Small intestine (tissue), 7 donors: ENCODE data around the gene ZNF710. TPM values are rescaled to one million over a fixed set of nuclear protein-coding genes. Genes with fewer than 3 reads are reported as not detected.

Experiments
- DNase-seq, 2 donors: peaks; one replicate each; pipeline versions ENCODE4 v3.0.0 to v3.0.0-alpha.2; 2013
- FAIRE-seq: peaks from 2 replicates; lab custom pipeline; 2012; peaks lifted over from hg19 to GRCh38; lab: Jason Lieb, UNC
- H3K27ac ChIP-seq, 3 donors: one replicate each; pipeline ENCODE4 v1.5.1; 2013; ENCODE audit warnings: low read length in 2 of 3, mild to moderate bottlenecking in 2 of 3, control low read depth in 1 of 3, inconsistent platforms in 1 of 3, low read depth in 1 of 3, moderate library complexity in 1 of 3
- H3K27me3 ChIP-seq, 3 donors: one replicate each; pipeline ENCODE4 v1.6.1; 2013; ENCODE audit warnings: low read length in 3 of 3, inconsistent platforms in 1 of 3; ENCODE audit not compliant: control insufficient read depth in 3 of 3, insufficient read depth in 3 of 3
- H3K36me3 ChIP-seq, 3 donors: one replicate each; pipeline ENCODE4 v1.6.1; 2013; ENCODE audit warnings: low read length in 3 of 3, inconsistent platforms in 1 of 3, low read depth in 1 of 3, mild to moderate bottlenecking in 1 of 3, moderate library complexity in 1 of 3; ENCODE audit not compliant: control insufficient read depth in 3 of 3, insufficient read depth in 2 of 3
- H3K4me1 ChIP-seq, 3 donors: one replicate each; pipeline ENCODE4 v1.6.1; 2013; ENCODE audit warnings: low read length in 2 of 3, inconsistent platforms in 1 of 3, low read depth in 1 of 3, mild to moderate bottlenecking in 1 of 3, moderate library complexity in 1 of 3; ENCODE audit not compliant: control insufficient read depth in 3 of 3, insufficient read depth in 2 of 3
- H3K4me3 ChIP-seq, 3 donors: one replicate each; pipeline ENCODE4 v1.5.1; 2013; ENCODE audit warnings: low read length in 3 of 3, control low read depth in 1 of 3, inconsistent platforms in 1 of 3, low read depth in 1 of 3, mild to moderate bottlenecking in 1 of 3, moderate library complexity in 1 of 3
- H3K9me3 ChIP-seq, 2 donors: one replicate each; pipeline ENCODE4 v1.6.1; 2013; ENCODE audit warnings: low read depth in 1 of 2, low read length in 1 of 2; ENCODE audit not compliant: control insufficient read depth in 2 of 2, insufficient read depth in 1 of 2
- WGBS, 3 donors: extraction: QIAGEN DNeasy Blood & Tissue Kit; methylation state at CpG; one replicate each; pipeline ENCODE4 v1.1.7; 2013; 5-methylcytosine and 5-hydroxymethylcytosine counted together
- polyA plus RNA-seq, 4 donors: library from polyadenylated mRNA; stranded (reverse) in 3 of 4; unstranded in 1 of 4; fragments of 200-250 nt in 3 of 4; fragments of 120-200 nt in 1 of 4; gene quantifications; one replicate each; pipeline versions ENCODE4 v1.2.1 to v1.2.3, GENCODE V29; 2013
- donor health status: healthy with polysubstance abuse.
- donor health status: control.
- donor health status: control.
- donor health status: Bipolar disorder and iron deficiency.
- donor health status: healthy.

The ZNF710 gene
- polyA plus RNA-seq, 4 donors, result 10.3 to 26.4 (median 18.8) TPM

DNA sequence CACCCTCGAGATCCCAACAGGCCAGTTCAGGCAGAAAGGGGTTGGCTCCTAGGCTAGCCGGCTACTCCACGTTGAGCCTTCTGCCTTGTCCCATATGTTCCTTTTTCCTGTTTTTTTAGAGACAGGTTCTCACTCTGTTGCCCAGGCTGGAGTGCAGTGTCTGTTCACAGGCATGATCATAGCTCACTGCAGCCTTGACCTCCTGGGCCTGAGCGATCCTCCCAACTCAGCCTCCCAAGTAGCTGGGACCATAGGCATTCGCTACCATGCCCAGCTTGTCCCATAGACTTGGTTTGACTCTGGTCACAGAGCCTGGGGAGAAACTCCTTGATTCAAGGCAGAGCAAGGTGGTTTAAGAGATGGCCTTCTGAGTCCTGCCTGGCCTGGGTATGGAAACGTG is 32.3 kb downstream of the ZNF710 start:
- WGBS, 3 donors, result 52 to 73% (median 59%) methylated on average over 6 of the region's 6 CpGs
- no peaks in the 10 kb centered on the region for H3K27me3 ChIP-seq
- no peak overlapping the region for H3K4me3 ChIP-seq
- H3K4me1 ChIP-seq, result peaks cover 2 to 72% (median 30%) of the 10 kb centered on the region in 3 donors
- peaks cover 0 to 30% (median 0%) of the 10 kb centered on the region in 3 donors for H3K36me3 ChIP-seq
- DNase-seq (no peak), FAIRE-seq (no peak)
- H3K9me3 ChIP-seq, result no peaks in the 10 kb centered on the region
- peak overlapping the region in 2 of 3 donors; percentile 79 to 96 for H3K27ac ChIP-seq

DNA sequence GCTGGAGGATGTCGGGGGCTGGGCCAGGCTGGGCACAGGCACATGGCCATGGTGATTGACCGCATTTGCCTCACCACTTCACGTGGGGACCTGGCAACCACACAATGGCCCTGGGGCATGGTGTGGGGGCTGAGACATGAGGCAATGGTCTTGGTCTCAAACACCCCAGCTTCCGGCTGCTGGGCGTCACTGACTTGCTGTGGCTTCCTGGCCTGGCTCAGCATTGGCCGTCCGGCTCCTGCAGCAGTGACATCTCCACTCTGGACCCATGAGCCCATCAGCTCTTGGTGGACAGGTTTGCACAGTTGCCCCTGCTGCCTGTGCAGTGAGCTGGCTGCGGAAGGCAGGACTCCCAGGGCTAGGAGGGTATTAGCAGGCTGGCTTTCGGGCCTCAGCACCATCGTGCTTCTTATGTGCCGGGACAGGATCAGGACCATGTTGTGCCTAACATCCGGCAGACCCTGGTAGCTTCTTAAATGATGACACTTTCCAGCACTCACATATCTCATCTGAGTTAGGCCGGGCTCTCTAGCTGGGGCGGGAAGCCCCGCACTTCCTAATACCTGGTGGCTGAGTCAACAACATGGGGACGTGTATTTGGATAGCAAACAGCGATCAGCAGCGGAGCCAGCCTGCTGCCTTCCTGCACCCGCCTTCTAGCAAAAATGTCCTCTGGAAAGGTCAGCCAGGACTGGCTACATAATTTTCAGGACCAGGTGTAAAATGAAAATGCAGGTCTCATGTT is 34.1 kb downstream of the ZNF710 start:
- Histone ChIP-seq H3K27ac (peak overlapping the region; percentile 4 to 96 (median 79)), H3K36me3 (peaks cover 0 to 33% (median 0%) of the 10 kb centered on the region in 3 donors), H3K4me1 (peaks cover 5 to 70% (median 28%) of the 10 kb centered on the region in 3 donors), H3K9me3 (no peaks in the 10 kb centered on the region), H3K27me3 (no peaks in the 10 kb centered on the region), H3K4me3 (no peak overlapping the region)
- no peak for FAIRE-seq
- WGBS, 3 donors, result 43 to 64% (median 54%) methylated on average over 19 of the region's 19 CpGs
- DNase-seq, result peak; percentile 51 to 53

DNA sequence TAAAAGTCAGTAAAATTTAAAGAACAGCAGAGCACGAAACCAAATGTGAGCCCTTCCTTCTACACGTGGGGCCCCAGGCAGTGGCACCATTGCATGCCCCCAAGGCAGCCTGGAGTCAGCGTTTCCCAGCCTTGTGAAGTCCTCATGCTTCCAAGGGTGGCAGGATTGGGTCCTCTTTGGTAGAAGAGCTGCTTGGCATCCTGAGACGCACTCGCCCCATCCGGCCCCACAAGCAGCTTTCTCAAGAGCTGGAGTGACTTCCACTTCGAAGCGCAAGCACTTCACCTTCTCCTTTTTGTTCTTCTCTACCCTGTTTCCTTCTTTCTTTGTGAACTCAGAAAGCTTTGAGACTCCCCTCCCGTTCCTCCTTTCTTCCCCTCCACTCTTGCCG is 34.7 kb downstream of the ZNF710 start:
- H3K27me3 ChIP-seq, result no peaks in the 10 kb centered on the region
- H3K27ac ChIP-seq, result peak overlapping the region in 2 of 3 donors; percentile 79 to 96
- no peak for DNase-seq
- FAIRE-seq, result no peak
- no peak overlapping the region for H3K4me3 ChIP-seq
- no peaks in the 10 kb centered on the region for H3K9me3 ChIP-seq
- H3K36me3 ChIP-seq, result peaks cover 0 to 31% (median 0%) of the 10 kb centered on the region in 3 donors
- WGBS, 3 donors, result 75 to 83% (median 77%) methylated on average over 10 of the region's 10 CpGs
- peaks cover 5 to 72% (median 28%) of the 10 kb centered on the region in 3 donors for H3K4me1 ChIP-seq

DNA sequence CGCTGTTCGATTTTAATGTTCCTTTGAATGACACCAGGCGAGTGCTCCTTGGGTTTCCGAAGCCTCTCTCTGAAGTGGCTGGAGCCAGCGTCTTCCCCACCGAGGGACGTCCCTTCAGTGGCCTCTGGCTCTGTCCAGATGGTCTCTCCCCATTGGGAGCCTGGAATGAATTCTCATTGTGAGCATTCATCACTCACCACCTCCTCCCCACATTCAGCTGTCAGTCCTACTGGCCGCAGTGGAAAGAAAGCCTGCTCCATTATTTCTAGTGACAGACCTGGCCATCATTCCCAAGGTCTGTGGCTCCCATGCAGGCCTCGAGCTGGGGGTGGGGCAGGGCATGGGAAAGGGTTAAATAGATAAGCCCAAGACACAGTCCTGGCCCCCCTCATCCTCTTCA is 35.2 kb downstream of the ZNF710 start:
- peak overlapping the region in 1 of 3 donors; percentile 53 for H3K27ac ChIP-seq
- H3K27me3 ChIP-seq, result no peaks in the 10 kb centered on the region
- FAIRE-seq (no peak), DNase-seq (no peak)
- peaks cover 3 to 73% (median 28%) of the 10 kb centered on the region in 3 donors for H3K4me1 ChIP-seq
- peaks cover 0 to 31% (median 0%) of the 10 kb centered on the region in 3 donors for H3K36me3 ChIP-seq
- H3K9me3 ChIP-seq, result no peaks in the 10 kb centered on the region
- WGBS, 3 donors, result 78 to 88% (median 83%) methylated on average over 9 of the region's 9 CpGs
- no peak overlapping the region for H3K4me3 ChIP-seq

DNA sequence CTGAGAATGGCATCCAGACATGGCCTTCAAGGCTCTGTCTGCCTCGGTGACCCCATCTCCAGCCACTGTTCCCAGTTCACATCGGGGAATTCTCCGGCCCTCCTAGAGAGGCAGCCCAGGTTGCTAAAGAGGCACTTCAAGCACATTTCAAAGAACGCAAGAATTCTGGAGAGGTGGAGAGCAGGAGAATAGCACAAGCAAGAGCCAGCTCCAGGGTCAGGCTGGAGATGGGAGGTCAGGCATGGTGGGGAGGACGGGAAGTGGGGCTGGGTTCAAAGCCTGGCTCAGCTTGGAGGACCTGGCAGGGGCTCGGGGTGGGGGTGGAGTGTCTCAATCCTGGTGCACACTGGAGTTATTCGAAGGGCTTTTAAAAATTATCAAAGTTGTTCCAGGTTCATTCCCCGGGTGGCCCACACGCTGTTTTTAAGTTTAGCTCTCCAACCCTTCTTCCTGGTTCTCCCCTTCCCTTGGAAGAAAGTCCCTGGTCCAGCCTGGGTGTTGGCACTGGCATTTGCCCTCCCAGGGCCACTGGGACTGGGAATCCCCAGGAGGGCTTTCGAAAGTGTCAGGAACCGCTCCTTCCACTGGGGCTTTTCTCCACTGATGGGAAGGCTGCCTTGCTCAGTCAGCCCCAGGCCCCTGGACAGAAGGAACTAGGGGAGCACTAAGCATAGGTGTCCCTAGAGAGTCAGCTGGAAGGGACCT is 35.8 kb downstream of the ZNF710 start:
- Histone ChIP-seq H3K27me3 (no peaks in the 10 kb centered on the region), H3K27ac (peak overlapping the region in 2 of 3 donors; percentile 53 to 63), H3K4me3 (no peak overlapping the region), H3K36me3 (peaks cover 0 to 31% (median 0%) of the 10 kb centered on the region in 3 donors), H3K9me3 (no peaks in the 10 kb centered on the region), H3K4me1 (peaks cover 3 to 73% (median 25%) of the 10 kb centered on the region in 3 donors)
- DNase-seq (no peak), FAIRE-seq (no peak)
- 69 to 85% (median 82%) methylated on average over 11 of the region's 11 CpGs for WGBS, 3 donors

DNA sequence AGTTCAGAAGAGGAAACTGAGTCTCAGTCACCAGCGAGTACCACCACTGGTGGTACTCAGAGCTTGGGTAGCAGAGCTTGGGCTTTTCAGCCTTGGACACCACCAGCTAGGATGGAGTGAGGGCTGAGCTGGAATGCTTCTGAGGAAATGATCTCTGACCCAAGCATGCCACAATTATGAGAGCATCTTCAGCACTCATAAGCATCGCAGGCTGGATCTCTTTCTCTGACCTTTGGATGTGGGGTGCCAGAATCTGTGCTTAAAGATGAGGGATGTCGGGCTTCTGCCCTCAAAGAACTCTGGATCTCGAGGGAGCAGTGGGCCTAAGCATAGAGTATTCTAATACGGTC is 36.4 kb downstream of the ZNF710 start:
- Histone ChIP-seq H3K9me3 (no peaks in the 10 kb centered on the region), H3K27me3 (no peaks in the 10 kb centered on the region), H3K4me1 (peaks cover 3 to 73% (median 25%) of the 10 kb centered on the region in 3 donors), H3K27ac (peak overlapping the region in 1 of 3 donors; percentile 63), H3K4me3 (no peak overlapping the region), H3K36me3 (peaks cover 0 to 35% (median 0%) of the 10 kb centered on the region in 3 donors)
- FAIRE-seq (no peak), DNase-seq (no peak)
- 69 to 84% (median 73%) methylated on average over 5 of the region's 5 CpGs for WGBS, 3 donors

DNA sequence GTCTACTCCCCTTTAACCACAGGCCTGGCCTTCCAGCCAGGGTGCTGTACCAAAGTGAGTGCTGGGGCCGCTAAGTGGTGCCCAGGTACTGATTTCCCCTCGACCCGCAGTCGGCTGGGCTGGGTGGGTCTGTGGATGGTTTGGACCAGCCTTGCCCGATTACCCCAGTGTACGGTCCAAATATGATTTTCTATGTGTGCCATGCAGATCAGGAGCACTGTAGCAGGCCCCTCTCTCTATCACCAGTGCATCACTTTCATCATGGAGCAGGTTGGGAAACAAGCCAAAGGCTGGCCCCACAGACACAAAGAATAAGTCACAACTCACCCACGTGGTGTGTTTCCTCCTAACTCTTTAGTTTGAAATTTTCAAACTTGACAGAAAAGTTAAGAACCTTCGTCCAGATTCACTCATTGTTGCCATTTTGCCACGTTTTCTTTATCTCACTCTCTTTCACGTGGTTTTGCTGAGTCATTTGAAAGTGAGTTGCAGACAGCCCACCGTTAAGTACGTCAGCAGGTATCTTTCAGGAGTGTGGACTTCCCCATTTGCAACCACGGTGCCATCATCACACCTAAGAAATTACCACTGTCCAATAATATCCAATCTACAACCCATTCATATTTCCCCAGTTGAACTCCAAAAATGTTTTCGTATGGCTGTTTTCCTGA is 37.0 kb downstream of the ZNF710 start:
- Histone ChIP-seq H3K4me1 (peaks cover 3 to 71% (median 24%) of the 10 kb centered on the region in 3 donors), H3K27ac (peak overlapping the region in 2 of 3 donors; percentile 57 to 63), H3K36me3 (peaks cover 0 to 41% (median 0%) of the 10 kb centered on the region in 3 donors), H3K9me3 (no peaks in the 10 kb centered on the region), H3K27me3 (no peaks in the 10 kb centered on the region), H3K4me3 (no peak overlapping the region)
- 67 to 74% (median 72%) methylated on average over 14 of the region's 14 CpGs for WGBS, 3 donors
- FAIRE-seq (no peak), DNase-seq (peak in 1 of 2 donors; percentile 57)

DNA sequence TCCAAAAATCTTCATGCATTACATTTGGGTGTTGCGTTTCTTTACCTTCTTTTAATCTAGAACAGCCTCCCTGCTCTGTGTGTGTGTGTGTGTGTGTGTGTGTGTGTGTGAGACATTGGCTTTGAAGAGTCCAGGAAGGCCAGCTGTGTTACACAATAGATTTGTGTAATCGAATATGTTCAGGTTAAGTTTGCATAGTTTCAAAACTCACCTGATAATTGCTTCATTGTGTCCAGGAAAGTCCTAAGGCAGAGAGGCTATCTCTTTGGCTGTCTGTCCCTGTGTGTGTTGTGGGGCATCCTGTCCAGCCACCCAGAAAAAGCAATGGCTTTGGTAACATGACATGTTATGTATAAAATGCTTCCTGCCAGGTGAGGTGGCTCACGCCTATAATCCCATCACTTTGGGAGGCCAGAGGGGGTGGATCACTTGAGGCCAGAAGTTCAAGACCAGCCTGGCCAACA is 37.5 kb downstream of the ZNF710 start:
- no peak overlapping the region for H3K4me3 ChIP-seq
- FAIRE-seq, result no peak
- H3K27ac ChIP-seq, result peak overlapping the region in 2 of 3 donors; percentile 57 to 63
- peaks cover 3 to 65% (median 21%) of the 10 kb centered on the region in 3 donors for H3K4me1 ChIP-seq
- H3K36me3 ChIP-seq, result peaks cover 0 to 46% (median 0%) of the 10 kb centered on the region in 3 donors
- no peaks in the 10 kb centered on the region for H3K9me3 ChIP-seq
- 60 to 77% (median 65%) methylated on average over 3 of the region's 3 CpGs for WGBS, 3 donors
- DNase-seq, result peak in 1 of 2 donors; percentile 66
- no peaks in the 10 kb centered on the region for H3K27me3 ChIP-seq
